ENCODE measurements around the gene P3H3. TPM values are rescaled to one million over a fixed set of nuclear protein-coding genes. Genes with fewer than 3 reads are reported as not detected.

Gene P3H3
- polyA plus RNA-seq, 2 of the 4 experiments (the other 2 are of a cell fraction) = 8.6 to 21.9 TPM

DNA sequence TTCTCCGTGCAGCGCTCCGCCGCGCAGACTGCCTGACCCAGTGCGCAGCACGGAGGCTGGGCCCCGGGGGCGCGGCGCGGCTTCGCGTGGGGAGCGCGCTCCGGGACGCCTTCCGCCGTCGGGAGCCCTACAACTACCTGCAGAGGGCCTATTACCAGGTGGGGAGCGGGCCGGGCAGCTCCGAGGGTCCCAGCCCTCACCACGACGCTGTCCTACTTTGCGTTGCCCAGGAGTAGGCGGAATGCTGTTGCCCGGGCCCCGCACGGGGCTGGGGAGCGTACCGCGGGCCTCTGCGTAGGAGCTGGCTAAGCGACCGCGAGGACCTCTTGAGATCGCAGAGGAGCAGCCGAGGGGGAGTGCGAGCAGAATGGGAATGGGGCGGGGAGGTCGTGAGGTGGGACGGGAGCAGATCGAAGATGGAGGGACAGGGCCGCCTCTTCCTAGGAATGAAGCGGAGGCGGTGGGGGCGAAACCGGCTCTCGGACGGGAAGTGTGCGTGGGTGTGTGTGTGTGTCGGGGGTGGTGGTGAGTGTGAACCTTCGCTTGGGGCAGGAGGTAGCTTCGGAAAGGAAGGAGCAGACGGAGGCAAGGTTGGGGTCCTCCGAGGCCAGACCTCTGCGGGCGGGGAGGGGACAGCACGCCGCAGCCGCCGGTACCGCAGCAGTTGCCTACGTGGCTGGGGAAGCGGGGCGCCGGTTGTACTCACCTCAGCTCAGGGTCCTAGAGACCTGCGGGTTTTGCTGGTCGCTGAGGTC is 751 bp downstream of the P3H3 start:
- DNase-seq (ENCODE audit: low read depth in 1 of 2, low spot score in 1 of 2) (peak in 1 of 2 experiments; percentile 47), FAIRE-seq (no peak), ATAC-seq (peak; percentile 46 to 52; a peak in 5 of 6 replicates)
- peak overlapping the region; percentile 87 to 96 for H3K27ac ChIP-seq
- WGBS (ENCODE audit: missing lambda C conversion rate) = 25% methylated on average over 31 of the region's 71 CpGs
- POLR2A ChIA-PET = interaction anchor here (0.7 to 2.6 kb wide), 5 partner anchors 23 to 139 kb away, joined by 3 to 20 read pairs (median 6); partner anchors contain the start of genes CDCA3, COPS7A, MLF2 and USP5
- peaks cover 19% of the 10 kb centered on the region for H3K4me1 ChIP-seq
- no peak for TF ChIP-seq JUNB (IDR thresholded peaks at IDR 0.05)
- TF ChIP-seq, protein P1, sequence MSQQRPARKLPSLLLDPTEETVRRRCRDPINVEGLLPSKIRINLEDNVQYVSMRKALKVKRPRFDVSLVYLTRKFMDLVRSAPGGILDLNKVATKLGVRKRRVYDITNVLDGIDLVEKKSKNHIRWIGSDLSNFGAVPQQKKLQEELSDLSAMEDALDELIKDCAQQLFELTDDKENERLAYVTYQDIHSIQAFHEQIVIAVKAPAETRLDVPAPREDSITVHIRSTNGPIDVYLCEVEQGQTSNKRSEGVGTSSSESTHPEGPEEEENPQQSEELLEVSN (IDR thresholded peaks at IDR 0.05; ENCODE audit: borderline replicate concordance, low read depth) = peak; percentile 64; the same call in 1 of the 2 replicates
- no peak for TF ChIP-seq HOXA7 (CRISPR knock-in tag; IDR thresholded peaks at IDR 0.05)
- TF ChIP-seq BHLHE40 (IDR thresholded peaks at IDR 0.05; ENCODE audit: low read depth, low read length) = no peak
- TF ChIP-seq POLR2A (IDR thresholded peaks at IDR 0.05; ENCODE audit: low read length) = no peak; the same call in 1 of the 2 replicates
- peak; percentile 86; the same call in 1 of the 2 replicates for TF ChIP-seq RNF2 (IDR thresholded peaks at IDR 0.05; ENCODE audit: borderline replicate concordance, low read depth)
- TF ChIP-seq MAFK (IDR thresholded peaks at IDR 0.05; ENCODE audit: partially characterized antibody) = no peak
- no peak for TF ChIP-seq MYC (IDR thresholded peaks at IDR 0.05; ENCODE audit: borderline replicate concordance, low read length)
- TF ChIP-seq, protein P2, sequence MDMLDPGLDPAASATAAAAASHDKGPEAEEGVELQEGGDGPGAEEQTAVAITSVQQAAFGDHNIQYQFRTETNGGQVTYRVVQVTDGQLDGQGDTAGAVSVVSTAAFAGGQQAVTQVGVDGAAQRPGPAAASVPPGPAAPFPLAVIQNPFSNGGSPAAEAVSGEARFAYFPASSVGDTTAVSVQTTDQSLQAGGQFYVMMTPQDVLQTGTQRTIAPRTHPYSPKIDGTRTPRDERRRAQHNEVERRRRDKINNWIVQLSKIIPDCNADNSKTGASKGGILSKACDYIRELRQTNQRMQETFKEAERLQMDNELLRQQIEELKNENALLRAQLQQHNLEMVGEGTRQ (IDR thresholded peaks at IDR 0.05) = no peak
- TF ChIP-seq, protein P3, sequence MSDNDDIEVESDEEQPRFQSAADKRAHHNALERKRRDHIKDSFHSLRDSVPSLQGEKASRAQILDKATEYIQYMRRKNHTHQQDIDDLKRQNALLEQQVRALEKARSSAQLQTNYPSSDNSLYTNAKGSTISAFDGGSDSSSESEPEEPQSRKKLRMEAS (IDR thresholded peaks at IDR 0.05) = peak; percentile 28; the same call in 1 of the 2 replicates
- TF ChIP-seq, protein P4, sequence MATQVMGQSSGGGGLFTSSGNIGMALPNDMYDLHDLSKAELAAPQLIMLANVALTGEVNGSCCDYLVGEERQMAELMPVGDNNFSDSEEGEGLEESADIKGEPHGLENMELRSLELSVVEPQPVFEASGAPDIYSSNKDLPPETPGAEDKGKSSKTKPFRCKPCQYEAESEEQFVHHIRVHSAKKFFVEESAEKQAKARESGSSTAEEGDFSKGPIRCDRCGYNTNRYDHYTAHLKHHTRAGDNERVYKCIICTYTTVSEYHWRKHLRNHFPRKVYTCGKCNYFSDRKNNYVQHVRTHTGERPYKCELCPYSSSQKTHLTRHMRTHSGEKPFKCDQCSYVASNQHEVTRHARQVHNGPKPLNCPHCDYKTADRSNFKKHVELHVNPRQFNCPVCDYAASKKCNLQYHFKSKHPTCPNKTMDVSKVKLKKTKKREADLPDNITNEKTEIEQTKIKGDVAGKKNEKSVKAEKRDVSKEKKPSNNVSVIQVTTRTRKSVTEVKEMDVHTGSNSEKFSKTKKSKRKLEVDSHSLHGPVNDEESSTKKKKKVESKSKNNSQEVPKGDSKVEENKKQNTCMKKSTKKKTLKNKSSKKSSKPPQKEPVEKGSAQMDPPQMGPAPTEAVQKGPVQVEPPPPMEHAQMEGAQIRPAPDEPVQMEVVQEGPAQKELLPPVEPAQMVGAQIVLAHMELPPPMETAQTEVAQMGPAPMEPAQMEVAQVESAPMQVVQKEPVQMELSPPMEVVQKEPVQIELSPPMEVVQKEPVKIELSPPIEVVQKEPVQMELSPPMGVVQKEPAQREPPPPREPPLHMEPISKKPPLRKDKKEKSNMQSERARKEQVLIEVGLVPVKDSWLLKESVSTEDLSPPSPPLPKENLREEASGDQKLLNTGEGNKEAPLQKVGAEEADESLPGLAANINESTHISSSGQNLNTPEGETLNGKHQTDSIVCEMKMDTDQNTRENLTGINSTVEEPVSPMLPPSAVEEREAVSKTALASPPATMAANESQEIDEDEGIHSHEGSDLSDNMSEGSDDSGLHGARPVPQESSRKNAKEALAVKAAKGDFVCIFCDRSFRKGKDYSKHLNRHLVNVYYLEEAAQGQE (IDR thresholded peaks at IDR 0.05) = no peak
- TF ChIP-seq, protein P5, sequence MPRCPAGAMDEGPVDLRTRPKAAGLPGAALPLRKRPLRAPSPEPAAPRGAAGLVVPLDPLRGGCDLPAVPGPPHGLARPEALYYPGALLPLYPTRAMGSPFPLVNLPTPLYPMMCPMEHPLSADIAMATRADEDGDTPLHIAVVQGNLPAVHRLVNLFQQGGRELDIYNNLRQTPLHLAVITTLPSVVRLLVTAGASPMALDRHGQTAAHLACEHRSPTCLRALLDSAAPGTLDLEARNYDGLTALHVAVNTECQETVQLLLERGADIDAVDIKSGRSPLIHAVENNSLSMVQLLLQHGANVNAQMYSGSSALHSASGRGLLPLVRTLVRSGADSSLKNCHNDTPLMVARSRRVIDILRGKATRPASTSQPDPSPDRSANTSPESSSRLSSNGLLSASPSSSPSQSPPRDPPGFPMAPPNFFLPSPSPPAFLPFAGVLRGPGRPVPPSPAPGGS (IDR thresholded peaks at IDR 0.05) = no peak
- no peak for TF ChIP-seq NPAS2 (CRISPR knock-in tag; IDR thresholded peaks at IDR 0.05; ENCODE audit: borderline replicate concordance)
- TF ChIP-seq FOSL2 (IDR thresholded peaks at IDR 0.05) = no peak
- TF ChIP-seq FOSL2 (CRISPR knock-in tag; IDR thresholded peaks at IDR 0.05) = no peak
- TF ChIP-seq CHD4 (IDR thresholded peaks at IDR 0.05; ENCODE audit: borderline replicate concordance) = no peak
- no peak for TF ChIP-seq CHD2 (IDR thresholded peaks at IDR 0.05; ENCODE audit: low read length, partially characterized antibody)
- TF ChIP-seq RCOR1 (IDR thresholded peaks at IDR 0.05; ENCODE audit: low read depth, low read length) = no peak
- TF ChIP-seq KDM1A (IDR thresholded peaks at IDR 0.05; ENCODE audit: low read depth) = no peak
- no peak for TF ChIP-seq HDAC2 (IDR thresholded peaks at IDR 0.05)
- TF ChIP-seq ZSCAN20 (CRISPR knock-in tag; IDR thresholded peaks at IDR 0.05) = no peak
- TF ChIP-seq HEYL (CRISPR knock-in tag; IDR thresholded peaks at IDR 0.05) = no peak
- peak in 1 of 2 experiments; percentile 4; a peak in 1 of 5 replicates for TF ChIP-seq JUN (IDR thresholded peaks at IDR 0.05)
- no peak for TF ChIP-seq NFE2L2 (conservative IDR thresholded peaks at IDR 0.05; ENCODE audit: low read length)
- TF ChIP-seq CBX2 (IDR thresholded peaks at IDR 0.05; ENCODE audit: borderline replicate concordance, low read depth) = no peak
- TF ChIP-seq KDM5A (IDR thresholded peaks at IDR 0.05) = no peak
- no peak for TF ChIP-seq HOXB13 (CRISPR knock-in tag; IDR thresholded peaks at IDR 0.05; ENCODE audit: low read depth)
- no peaks in the 10 kb centered on the region for H3K9me3 ChIP-seq
- peak overlapping the region; percentile 87 for H3K4me3 ChIP-seq
- CTCF ChIA-PET = interaction anchor here (0.6 to 29.8 kb wide), 19 partner anchors 11 to 165 kb away, joined by 3 to 306 read pairs (median 3); partner anchors contain the start of genes CD4, COPS7A, GNB3 and MLF2
- H3K4me2 ChIP-seq = peak overlapping the region; percentile 72

Data from A549 (cell line).